ENCODE measurements around the gene KLF13. TPM values are rescaled to one million over a fixed set of nuclear protein-coding genes. Genes with fewer than 3 reads are reported as not detected.

Gene KLF13
- total and polyA plus RNA-seq, 10 of the 15 experiments (the other 5 are each of a cell fraction or from before 2014, with no cell fraction given) = 20.3 to 109 (median 51.4) TPM

DNA sequence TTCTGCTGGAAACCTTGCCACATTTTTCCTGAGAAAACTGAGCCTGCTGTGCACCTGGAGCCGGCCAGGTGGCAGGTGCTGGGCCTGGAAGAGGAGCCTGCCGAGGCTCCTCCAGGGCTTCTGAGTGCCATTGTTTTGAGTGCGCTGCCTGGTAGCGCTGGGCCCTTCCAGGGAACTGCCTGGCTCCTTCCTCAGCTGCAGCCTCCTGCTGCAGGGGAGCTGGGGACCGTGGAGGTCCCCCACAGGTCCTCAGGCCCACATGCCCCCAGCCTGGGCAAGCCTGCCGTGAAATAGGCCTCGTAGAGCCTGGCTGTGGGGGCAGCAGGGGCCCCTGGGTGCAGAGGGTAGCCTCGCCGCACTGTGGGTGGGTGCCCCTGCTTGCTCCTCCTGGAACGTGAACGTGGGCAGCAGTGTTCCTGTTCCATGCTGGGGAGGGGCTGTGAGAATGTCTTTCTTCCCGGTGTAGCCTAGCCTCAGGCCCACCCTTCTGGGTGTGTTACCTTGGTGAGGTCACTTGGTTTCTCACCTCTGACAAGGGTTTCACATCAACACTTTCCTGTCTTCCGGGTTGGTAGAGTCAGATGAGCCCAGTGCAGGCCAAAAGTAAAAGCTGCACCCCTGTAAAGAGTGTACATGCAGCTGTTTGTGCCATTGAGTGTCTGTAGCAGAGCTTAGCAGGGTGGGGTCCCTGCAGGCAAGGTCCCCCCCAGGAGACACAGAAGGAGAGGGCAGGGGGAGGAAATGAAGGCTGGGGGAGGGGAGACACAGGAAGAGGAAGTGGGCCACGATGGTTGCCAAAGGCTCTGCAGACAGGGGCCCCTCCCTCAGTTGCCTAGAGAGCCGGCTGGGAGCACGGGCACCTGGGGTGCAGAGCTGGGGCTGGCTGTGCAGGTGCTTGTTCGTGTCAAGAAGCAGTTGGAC is 34.5 kb downstream of the KLF13 start (continued):
- TF ChIP-seq HSF1 (IDR thresholded peaks at IDR 0.05; ENCODE audit: low read depth, low read length) = no peak
- TF ChIP-seq YBX1 (IDR thresholded peaks at IDR 0.05) = no peak
- TF ChIP-seq SREBF1 (IDR thresholded peaks at IDR 0.05; ENCODE audit: low read length) = no peak
- TF ChIP-seq DPF2 (IDR thresholded peaks at IDR 0.05) = no peak; the same call in 1 of the 2 replicates
- TF ChIP-seq NFYA (IDR thresholded peaks at IDR 0.05; ENCODE audit: borderline replicate concordance, low read depth, low read length) = no peak
- no peak for TF ChIP-seq MYC (IDR thresholded peaks at IDR 0.05; ENCODE audit: insufficient read depth, insufficient read length, insufficient replicate concordance, low read length, severe bottlenecking)
- TF ChIP-seq PBX3 (IDR thresholded peaks at IDR 0.05; ENCODE audit: insufficient replicate concordance, low read depth, low read length) = no peak
- no peak for TF ChIP-seq ATF2 (IDR thresholded peaks at IDR 0.05; ENCODE audit: low read length)
- TF ChIP-seq CREM (IDR thresholded peaks at IDR 0.05; ENCODE audit: low read depth) = peak; percentile 39; the same call in 1 of the 2 replicates
- TF ChIP-seq RB1 (IDR thresholded peaks at IDR 0.05; ENCODE audit: borderline replicate concordance) = no peak
- TF ChIP-seq BHLHE40 (IDR thresholded peaks at IDR 0.05; ENCODE audit: borderline replicate concordance in 1 of 2, low read depth in 2 of 2, low read length in 1 of 2) = peak in 1 of 2 experiments; percentile 24; a peak in 1 of 4 replicates
- TF ChIP-seq TCF7 (IDR thresholded peaks at IDR 0.05; ENCODE audit: borderline replicate concordance) = no peak
- 0 out of 2 replicates have a peak, but pooled peaks have one; percentile 17 for TF ChIP-seq SMC3 (IDR thresholded peaks at IDR 0.05; ENCODE audit: borderline replicate concordance, low read length)
- peak; percentile 24; the same call in 1 of the 2 replicates for TF ChIP-seq RELB (IDR thresholded peaks at IDR 0.05; ENCODE audit: low read depth)
- no peak for TF ChIP-seq SMAD1 (IDR thresholded peaks at IDR 0.05; ENCODE audit: low read depth, partially characterized antibody)
- peak; percentile 51 for TF ChIP-seq MEF2B (IDR thresholded peaks at IDR 0.05; ENCODE audit: partially characterized antibody, poor library complexity, severe bottlenecking)
- TF ChIP-seq NR2F1 (conservative IDR thresholded peaks at IDR 0.05) = peak; percentile 44
- TF ChIP-seq MXI1 (IDR thresholded peaks at IDR 0.05; ENCODE audit: low read depth, low read length) = 0 out of 2 replicates have a peak, but pooled peaks have one; percentile 3
- 0 out of 2 replicates have a peak, but pooled peaks have one; percentile 35 for TF ChIP-seq MLLT1 (IDR thresholded peaks at IDR 0.05)
- no peak for TF ChIP-seq MYB (IDR thresholded peaks at IDR 0.05; ENCODE audit: borderline replicate concordance, low read depth, low read length)
